WTC11 (cell line): ENCODE measurements around the gene BACH2.

Source experiments
- AFF4 ChIP-seq: sonication (generic); formaldehyde crosslinking; IDR thresholded peaks from 2 replicates; pipeline ENCODE4 v1.8.1; 2023; ENCODE audit warnings: mild to moderate bottlenecking, missing genetic modification reagents, borderline replicate concordance
- ATF2 ChIP-seq: sonication (generic); formaldehyde crosslinking; IDR thresholded peaks from 2 replicates; pipeline ENCODE4 v1.8.1; 2022; ENCODE audit warnings: low read depth, missing genetic modification reagents, borderline replicate concordance
- CREB1 ChIP-seq: sonication (generic); formaldehyde crosslinking; IDR thresholded peaks from 2 replicates; pipeline ENCODE4 v1.8.0; 2023; ENCODE audit warnings: mild to moderate bottlenecking, missing genetic modification reagents
- CTCF ChIP-seq: fragments of 200-600 bp; IDR thresholded peaks from 2 replicates; pipeline ENCODE4 v1.8.0; 2022; ENCODE audit warnings: antibody characterized with exemption
- ELF4 ChIP-seq: sonication (generic); formaldehyde crosslinking; IDR thresholded peaks from 2 replicates; pipeline ENCODE4 v1.8.1; 2022; ENCODE audit warnings: low read depth, mild to moderate bottlenecking, moderate library complexity, missing genetic modification reagents
- JUN ChIP-seq: sonication (generic); formaldehyde crosslinking; IDR thresholded peaks from 2 replicates; pipeline ENCODE4 v1.8.0; 2023; ENCODE audit warnings: mild to moderate bottlenecking, missing genetic modification reagents
- MAX ChIP-seq: sonication (generic); formaldehyde crosslinking; IDR thresholded peaks from 2 replicates; pipeline ENCODE4 v1.8.0; 2022; ENCODE audit warnings: mild to moderate bottlenecking, missing genetic modification reagents
- NFE2L1 ChIP-seq: sonication (generic); formaldehyde crosslinking; IDR thresholded peaks from 2 replicates; pipeline ENCODE4 v1.8.1; 2023; ENCODE audit warnings: missing genetic modification reagents
- NFYB ChIP-seq: sonication (generic); formaldehyde crosslinking; conservative IDR thresholded peaks from 2 replicates; pipeline ENCODE4 v1.8.0; 2022; ENCODE audit warnings: low read depth, missing genetic modification reagents
- NR2C2 ChIP-seq: sonication (generic); formaldehyde crosslinking; IDR thresholded peaks from 2 replicates; pipeline ENCODE4 v1.8.0; 2022; ENCODE audit warnings: mild to moderate bottlenecking, missing genetic modification reagents
- PRRX2 ChIP-seq: fragments of 250-450 bp; sonication (Bioruptor Pico); IDR thresholded peaks from 2 replicates; pipeline ENCODE4 v1.8.0; 2021; ENCODE audit warnings: mild to moderate bottlenecking
- USF2 ChIP-seq: sonication (generic); formaldehyde crosslinking; IDR thresholded peaks from 2 replicates; pipeline ENCODE4 v1.8.1; 2023; ENCODE audit warnings: mild to moderate bottlenecking, missing genetic modification reagents, moderate library complexity
- ZNF138 ChIP-seq: sonication (generic); formaldehyde crosslinking; conservative IDR thresholded peaks from 2 replicates; pipeline ENCODE4 v1.8.1; 2022; ENCODE audit warnings: mild to moderate bottlenecking, moderate library complexity, missing genetic modification reagents

GRCh38 chr6:90256698-90257485 lies 39.8 kb downstream of the BACH2 start:
- no peak for TF ChIP-seq CTCF
- no peak for TF ChIP-seq JUN (CRISPR knock-in tag)
- TF ChIP-seq ZNF138 (CRISPR knock-in tag) = no peak
- TF ChIP-seq NFYB = no peak
- TF ChIP-seq PRRX2 (CRISPR knock-in tag) = no peak
- no peak for TF ChIP-seq NR2C2 (CRISPR knock-in tag)
- TF ChIP-seq ATF2 = no peak
- no peak for TF ChIP-seq USF2 (CRISPR knock-in tag)
- no peak for TF ChIP-seq AFF4 (CRISPR knock-in tag)
- TF ChIP-seq MAX (CRISPR knock-in tag) = no peak
- no peak for TF ChIP-seq ELF4 (CRISPR knock-in tag)
- TF ChIP-seq CREB1 (CRISPR knock-in tag) = no peak
- TF ChIP-seq NFE2L1 (CRISPR knock-in tag) = no peak
